GM06990 (cell line): ENCODE results near the gene DNAJA3.

Source experiments
- DNase-seq: peaks from one replicate; pipeline ENCODE4 v3.0.0-alpha.2; 2011; ENCODE audit not compliant: insufficient read length; ENCODE audit errors: extremely low read depth
- H3K27me3 ChIP-seq: replicated peaks from 2 replicates; pipeline ENCODE4 v1.6.0; 2011; ENCODE audit warnings: low read length; ENCODE audit not compliant: control insufficient read depth, insufficient read depth
- H3K36me3 ChIP-seq: 2 replicates; pipeline ENCODE4 v1.5.1; 2011; ENCODE audit warnings: low read length; ENCODE audit not compliant: control insufficient read depth, insufficient read depth
- H3K4me3 ChIP-seq: replicated peaks from 2 replicates; pipeline ENCODE4 v1.5.1; 2011; ENCODE audit warnings: low read depth, mild to moderate bottlenecking, control low read depth, low read length
- TF ChIP-seq, protein P1 (sequence below): IDR thresholded peaks from 2 replicates; pipeline ENCODE4 v1.5.1; 2011; ENCODE audit warnings: low read length, control low read depth, mild to moderate bottlenecking, inconsistent platforms; ENCODE audit not compliant: insufficient read depth, poor library complexity, severe bottlenecking

DNAJA3 gene

DNA sequence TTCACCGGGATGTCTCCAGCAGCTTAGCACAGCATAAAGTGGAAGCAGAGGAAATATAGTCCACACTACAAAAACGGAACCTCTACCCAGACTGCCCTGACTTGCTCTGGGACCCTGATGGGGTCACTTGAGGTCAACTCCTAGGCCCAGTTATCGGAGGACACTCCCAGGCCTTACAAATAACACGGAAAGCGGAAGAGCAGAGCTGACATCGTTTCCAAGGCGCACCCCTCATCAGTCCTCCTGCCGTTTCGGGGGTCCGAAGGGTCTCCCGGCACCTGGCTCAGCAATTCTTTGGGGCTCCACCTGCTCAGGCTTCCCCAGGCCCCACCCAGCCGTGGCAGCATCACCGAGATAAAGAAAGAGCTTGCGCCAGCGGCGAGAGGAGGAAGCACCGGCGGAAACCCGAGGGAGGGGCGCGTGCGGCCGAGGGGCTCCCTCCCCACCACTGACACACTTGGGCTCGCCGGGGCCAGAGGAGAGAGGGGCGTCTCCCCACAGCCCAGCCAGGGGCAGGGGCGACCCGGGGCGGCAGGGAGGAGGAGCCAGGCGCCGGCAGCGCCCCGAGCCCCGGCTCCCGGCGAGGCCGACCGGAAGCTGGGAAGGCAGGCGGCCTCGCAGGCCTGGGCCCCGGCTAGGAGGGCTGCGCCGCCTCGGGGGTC lies 10.0 kb upstream of the DNAJA3 start:
- peak; percentile 74 for DNase-seq
- Histone ChIP-seq H3K36me3 (peaks cover 14% of the 10 kb centered on the region), H3K4me3 (peak overlapping the region; percentile 72), H3K27me3 (no peaks in the 10 kb centered on the region)
- TF ChIP-seq, protein P1, sequence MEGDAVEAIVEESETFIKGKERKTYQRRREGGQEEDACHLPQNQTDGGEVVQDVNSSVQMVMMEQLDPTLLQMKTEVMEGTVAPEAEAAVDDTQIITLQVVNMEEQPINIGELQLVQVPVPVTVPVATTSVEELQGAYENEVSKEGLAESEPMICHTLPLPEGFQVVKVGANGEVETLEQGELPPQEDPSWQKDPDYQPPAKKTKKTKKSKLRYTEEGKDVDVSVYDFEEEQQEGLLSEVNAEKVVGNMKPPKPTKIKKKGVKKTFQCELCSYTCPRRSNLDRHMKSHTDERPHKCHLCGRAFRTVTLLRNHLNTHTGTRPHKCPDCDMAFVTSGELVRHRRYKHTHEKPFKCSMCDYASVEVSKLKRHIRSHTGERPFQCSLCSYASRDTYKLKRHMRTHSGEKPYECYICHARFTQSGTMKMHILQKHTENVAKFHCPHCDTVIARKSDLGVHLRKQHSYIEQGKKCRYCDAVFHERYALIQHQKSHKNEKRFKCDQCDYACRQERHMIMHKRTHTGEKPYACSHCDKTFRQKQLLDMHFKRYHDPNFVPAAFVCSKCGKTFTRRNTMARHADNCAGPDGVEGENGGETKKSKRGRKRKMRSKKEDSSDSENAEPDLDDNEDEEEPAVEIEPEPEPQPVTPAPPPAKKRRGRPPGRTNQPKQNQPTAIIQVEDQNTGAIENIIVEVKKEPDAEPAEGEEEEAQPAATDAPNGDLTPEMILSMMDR: no peak

DNA sequence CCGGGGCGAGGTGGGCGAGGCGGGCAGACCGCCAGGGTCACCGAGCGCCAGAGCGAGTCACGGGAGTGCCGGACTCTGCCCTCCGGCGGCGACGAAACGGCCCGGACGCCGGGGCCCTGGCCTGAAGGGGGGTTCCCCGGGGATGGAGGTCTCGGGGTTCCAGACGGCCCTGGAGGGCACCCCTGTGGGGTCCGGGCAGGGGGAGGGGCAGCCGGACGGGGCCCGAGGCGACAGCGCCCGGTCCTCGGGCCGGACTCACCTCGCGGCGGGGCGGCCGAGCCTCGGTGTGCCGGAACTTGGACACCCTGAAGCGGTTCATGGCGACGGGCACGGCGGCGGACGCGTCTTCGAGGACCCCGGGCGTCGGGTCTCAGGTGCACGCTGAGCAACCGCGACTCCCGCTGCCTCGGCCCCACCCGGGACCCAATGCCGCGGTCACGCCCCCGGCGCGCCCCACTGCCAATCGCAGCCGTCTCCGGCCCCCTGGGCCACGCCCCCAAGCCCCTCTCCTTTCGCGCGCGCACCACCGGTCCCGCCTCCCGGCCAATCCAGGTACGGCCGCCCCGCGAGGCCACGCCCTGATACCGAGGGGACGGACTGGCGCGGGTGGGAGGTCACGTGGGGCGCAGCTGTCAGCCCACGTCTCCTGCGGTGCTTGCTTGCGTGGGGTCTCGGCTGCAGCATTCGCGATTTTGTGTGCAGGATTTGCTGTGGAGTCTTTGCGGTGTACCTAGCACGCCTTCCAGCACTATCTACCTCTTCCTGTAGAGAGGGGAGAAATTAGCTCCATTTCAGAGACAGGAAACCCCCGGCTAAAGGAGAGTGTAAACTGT lies 9.3 kb upstream of the DNAJA3 start, which contains the start of gene CORO7:
CORO7 (minus strand) TSS at position 397 of the 833 bp plus-strand sequence; CDS start at position 319, 78 bp downstream.
- H3K36me3 ChIP-seq: peaks cover 14% of the 10 kb centered on the region
- peak; percentile 97 for DNase-seq
- H3K4me3 ChIP-seq: peak within 1 kb of the TSS; percentile 72
- H3K27me3 ChIP-seq: no peaks in the 10 kb centered on the region
- TF ChIP-seq, protein P1: no peak

DNA sequence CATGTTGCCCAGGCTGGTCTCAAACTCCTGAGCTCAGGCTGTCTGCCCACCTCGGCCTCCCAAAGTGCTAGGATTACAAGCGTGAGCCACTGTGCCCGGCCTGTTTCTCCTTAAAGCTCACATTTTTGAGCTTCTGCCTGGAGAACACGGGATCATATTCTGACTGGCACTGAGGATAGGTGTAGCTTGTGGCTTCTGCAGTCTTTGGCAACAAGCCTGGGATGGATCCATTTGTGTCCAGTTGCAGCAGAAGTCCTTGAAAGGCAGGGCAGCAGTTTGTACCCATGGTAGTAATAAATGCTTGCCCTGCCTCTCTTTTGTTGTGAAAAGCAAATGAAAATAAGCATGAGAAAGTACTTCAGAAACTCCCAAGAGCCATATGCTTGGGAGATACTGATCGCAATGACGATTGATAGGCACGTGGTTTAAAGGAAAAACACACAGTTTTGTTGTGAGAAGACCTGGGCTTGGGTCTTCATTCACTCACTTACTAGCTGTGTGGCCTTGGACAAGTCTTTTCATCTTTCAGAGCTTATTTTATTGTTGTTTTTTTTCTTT lies 6.2 kb upstream of the DNAJA3 start:
- Histone ChIP-seq H3K36me3 (no peaks in the 10 kb centered on the region), H3K4me3 (no peak overlapping the region), H3K27me3 (no peaks in the 10 kb centered on the region)
- DNase-seq: no peak
- TF ChIP-seq, protein P1: no peak

DNA sequence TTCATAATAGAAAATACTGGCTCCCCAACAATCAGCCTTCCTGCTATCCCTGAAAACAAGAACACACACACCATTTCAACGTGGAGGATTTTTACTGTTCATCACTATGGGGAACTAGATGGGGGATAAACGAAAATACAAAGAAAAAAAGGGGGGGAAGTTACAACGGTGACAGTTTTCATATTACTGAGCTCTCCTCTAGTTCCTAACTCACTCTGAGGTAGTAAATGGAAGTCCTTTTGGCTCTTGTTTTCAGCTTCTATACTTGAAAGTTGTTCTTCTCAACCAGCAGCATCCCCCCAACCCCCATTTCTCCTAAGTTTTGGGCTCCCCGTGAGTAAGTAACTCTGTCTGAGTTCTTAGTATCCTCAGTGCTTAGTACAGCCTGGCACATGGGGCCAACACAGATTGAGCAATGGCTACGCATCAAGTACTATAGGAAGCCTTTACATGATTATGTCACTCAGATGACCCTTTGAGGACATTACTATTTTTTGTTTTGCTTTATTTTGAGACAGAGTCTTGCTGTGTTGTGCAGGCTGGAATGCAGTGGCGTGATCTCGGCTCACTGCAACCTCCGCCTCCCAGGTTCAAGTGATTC lies 5.1 kb upstream of the DNAJA3 start:
- TF ChIP-seq, protein P1: no peak
- no peak overlapping the region for H3K4me3 ChIP-seq
- no peak for DNase-seq
- H3K36me3 ChIP-seq: no peaks in the 10 kb centered on the region
- no peaks in the 10 kb centered on the region for H3K27me3 ChIP-seq

DNA sequence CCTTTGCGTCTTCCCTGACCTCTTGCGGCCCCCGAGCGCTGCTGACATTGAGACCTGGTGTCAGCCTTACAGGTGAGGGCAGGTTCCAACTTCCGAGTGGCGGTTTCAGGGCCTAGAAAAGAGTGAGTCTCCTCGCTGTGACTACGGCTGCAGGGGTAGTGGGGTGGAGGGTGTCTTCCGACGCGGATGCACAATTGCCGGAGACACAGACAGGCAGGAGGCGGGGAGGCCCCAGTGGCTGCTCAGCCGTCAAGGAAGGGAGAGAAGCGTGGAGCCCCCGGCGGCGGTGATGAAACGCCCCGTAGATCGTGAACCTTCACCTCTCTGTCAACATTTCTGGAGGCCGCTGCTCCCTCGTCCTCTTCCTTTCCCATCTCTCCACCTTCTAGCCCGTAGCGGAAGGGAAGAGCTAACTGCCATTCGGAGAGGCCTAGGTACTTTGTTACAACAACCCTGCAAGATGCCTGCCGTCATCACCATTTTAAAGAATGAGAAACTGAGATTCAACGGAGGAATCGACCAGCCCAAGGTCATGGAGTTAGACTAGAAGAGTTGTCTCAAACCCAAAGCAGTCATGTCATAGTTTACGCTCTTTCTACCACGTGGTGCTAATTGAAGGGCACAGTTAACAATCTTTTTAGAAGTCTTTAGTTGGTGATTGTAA lies 485 bp downstream of the DNAJA3 start:
- TF ChIP-seq, protein P1: peak; percentile 5
- peak overlapping the region; percentile 78 for H3K4me3 ChIP-seq
- DNase-seq: no peak
- H3K27me3 ChIP-seq: no peaks in the 10 kb centered on the region
- peaks cover 4% of the 10 kb centered on the region for H3K36me3 ChIP-seq
